ENCODE results near the gene ADGRE2.
"Not testable (repeated sequence)": the region's sequence is repeated elsewhere in the genome, so short reads cannot be mapped to it uniquely, and the experiment has no call there.

ADGRE2 gene

DNA sequence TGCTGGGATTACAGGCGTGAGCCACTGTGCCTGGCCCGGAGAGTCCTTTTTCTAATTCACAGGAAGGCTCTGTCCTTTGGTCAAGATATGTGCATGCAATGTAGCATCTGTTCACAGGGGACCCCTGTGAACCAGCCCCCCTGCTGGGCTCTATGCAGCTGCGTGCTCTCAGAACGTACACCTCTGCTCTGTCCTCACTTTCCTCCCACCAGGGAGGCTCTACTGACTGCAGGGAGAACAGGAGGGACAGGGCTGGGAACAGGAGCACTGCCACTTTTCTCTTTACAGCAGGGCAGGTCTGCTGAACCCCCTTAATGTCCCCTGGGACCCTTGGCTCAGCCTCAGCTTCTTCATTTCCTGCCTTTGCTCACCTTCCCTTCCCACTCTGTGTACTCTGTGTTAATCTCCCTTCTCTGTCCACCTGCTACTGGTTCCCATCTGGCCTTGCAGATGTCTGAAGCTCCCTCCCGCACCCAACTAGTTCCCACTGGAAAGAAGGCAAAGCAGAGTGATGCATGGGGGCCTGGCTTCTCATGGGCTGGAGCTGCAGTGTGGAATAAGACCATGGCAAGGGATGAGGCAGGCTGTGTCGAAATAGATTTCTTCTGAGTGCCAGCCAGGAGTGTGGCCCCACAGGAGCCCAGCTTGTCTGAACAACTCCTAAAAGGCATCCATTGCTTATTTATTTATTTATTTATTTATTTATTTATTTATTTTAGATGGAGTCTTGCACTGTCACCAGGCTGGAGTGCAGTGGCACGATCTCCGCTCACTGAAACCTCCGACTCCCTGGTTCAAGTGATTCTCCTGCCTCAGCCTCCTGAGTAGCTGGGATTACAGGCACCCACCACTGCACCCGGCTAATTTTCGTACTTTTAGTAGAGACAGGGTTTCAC lies 7.2 kb downstream of the ADGRE2 start:
- H3K27me3 Mint-ChIP-seq (ENCODE audit: low read depth), result peaks cover 14% of the 10 kb centered on the region
- H3K9me3 Mint-ChIP-seq, result no peaks in the 10 kb centered on the region
- no peaks in the 10 kb centered on the region for H3K36me3 Mint-ChIP-seq (ENCODE audit: low read depth)
- no peak overlapping the region for H3K4me3 Mint-ChIP-seq
- TF ChIP-seq, protein P1, sequence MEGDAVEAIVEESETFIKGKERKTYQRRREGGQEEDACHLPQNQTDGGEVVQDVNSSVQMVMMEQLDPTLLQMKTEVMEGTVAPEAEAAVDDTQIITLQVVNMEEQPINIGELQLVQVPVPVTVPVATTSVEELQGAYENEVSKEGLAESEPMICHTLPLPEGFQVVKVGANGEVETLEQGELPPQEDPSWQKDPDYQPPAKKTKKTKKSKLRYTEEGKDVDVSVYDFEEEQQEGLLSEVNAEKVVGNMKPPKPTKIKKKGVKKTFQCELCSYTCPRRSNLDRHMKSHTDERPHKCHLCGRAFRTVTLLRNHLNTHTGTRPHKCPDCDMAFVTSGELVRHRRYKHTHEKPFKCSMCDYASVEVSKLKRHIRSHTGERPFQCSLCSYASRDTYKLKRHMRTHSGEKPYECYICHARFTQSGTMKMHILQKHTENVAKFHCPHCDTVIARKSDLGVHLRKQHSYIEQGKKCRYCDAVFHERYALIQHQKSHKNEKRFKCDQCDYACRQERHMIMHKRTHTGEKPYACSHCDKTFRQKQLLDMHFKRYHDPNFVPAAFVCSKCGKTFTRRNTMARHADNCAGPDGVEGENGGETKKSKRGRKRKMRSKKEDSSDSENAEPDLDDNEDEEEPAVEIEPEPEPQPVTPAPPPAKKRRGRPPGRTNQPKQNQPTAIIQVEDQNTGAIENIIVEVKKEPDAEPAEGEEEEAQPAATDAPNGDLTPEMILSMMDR (IDR thresholded peaks at IDR 0.05; ENCODE audit: unreplicated experiment in 3 of 3), result no peak
- no peak overlapping the region for H3K27ac Mint-ChIP-seq
- H3K4me1 Mint-ChIP-seq, result no peaks in the 10 kb centered on the region

DNA sequence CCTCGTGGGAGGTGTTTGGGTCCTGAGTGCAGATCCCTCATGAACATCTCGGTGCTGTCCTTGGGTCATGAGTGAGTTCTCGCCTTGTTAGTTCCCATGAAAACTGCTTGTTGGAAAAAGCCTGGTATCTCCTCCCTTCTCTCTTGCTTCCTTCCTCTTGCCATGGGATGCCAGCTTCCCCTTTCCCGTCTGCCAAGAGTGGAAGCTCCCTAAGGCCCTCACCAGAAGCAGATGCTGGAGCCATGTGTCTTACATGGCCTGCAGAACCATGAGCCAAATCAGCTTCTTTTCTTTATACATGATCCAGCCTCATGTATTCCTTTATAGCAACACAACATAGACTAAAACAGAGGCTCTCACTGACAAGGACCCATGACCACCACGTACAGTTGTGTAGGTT lies 8.2 kb downstream of the ADGRE2 start:
- TF ChIP-seq, protein P1 (IDR thresholded peaks at IDR 0.05; ENCODE audit: unreplicated experiment in 3 of 3), result no peak
- Mint-ChIP-seq H3K9me3 (no peaks in the 10 kb centered on the region), H3K27me3 (ENCODE audit: low read depth) (peaks cover 10% of the 10 kb centered on the region), H3K27ac (no peak overlapping the region), H3K4me3 (no peak overlapping the region), H3K4me1 (no peaks in the 10 kb centered on the region), H3K36me3 (ENCODE audit: low read depth) (no peaks in the 10 kb centered on the region)

DNA sequence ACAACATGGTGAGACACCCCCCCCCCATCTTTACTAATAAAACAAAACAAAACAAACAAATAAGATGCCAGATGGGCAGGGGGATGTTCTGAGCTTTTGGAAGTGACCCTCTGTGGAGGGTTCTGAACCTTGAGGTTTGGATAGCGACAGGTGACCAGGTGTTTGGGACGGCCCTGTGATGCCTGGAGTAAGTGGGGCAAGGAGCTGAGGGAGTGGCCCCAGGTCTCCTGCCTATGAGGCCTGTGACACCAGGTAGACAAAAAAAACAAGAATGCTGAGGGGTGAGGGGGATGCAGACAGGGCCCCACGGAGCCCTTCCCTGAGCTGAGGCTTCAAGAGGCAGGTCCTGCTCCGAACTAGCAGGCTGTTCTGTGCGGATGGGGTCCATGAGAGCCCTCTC lies 9.2 kb downstream of the ADGRE2 start:
- Mint-ChIP-seq H3K4me1 (no peaks in the 10 kb centered on the region), H3K9me3 (peaks cover under 1% of the 10 kb centered on the region), H3K27me3 (ENCODE audit: low read depth) (peaks cover 6% of the 10 kb centered on the region), H3K27ac (no peak overlapping the region), H3K36me3 (ENCODE audit: low read depth) (no peaks in the 10 kb centered on the region), H3K4me3 (no peak overlapping the region)
- TF ChIP-seq, protein P1 (IDR thresholded peaks at IDR 0.05; ENCODE audit: unreplicated experiment in 3 of 3), result no peak

DNA sequence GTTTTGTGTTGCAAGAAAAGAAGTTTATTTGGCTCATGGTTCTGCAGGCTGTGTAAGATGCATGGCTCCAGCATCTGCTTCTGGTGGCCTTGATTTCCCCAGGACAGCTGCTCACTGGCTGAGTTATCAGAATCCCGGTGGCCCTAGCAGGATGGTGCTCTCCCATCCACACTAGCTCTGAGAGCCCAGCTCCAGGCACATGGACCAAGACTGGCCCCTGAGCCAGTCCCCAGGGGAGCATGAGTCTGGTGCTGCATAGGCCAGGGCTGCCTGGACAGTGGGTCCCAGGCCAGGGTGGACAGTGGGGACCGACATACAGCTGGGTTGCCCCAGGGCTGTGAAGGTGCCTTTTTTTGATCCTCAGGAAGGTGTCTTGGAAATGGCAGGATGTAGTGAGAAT lies 10.4 kb downstream of the ADGRE2 start:
- H3K4me1 Mint-ChIP-seq, result no peaks in the 10 kb centered on the region
- no peak overlapping the region for H3K4me3 Mint-ChIP-seq
- TF ChIP-seq, protein P1 (IDR thresholded peaks at IDR 0.05; ENCODE audit: unreplicated experiment in 3 of 3), result no peak
- peaks cover 4% of the 10 kb centered on the region for H3K9me3 Mint-ChIP-seq
- no peak overlapping the region for H3K27ac Mint-ChIP-seq
- H3K27me3 Mint-ChIP-seq (ENCODE audit: low read depth), result peaks cover 6% of the 10 kb centered on the region
- no peaks in the 10 kb centered on the region for H3K36me3 Mint-ChIP-seq (ENCODE audit: low read depth)

DNA sequence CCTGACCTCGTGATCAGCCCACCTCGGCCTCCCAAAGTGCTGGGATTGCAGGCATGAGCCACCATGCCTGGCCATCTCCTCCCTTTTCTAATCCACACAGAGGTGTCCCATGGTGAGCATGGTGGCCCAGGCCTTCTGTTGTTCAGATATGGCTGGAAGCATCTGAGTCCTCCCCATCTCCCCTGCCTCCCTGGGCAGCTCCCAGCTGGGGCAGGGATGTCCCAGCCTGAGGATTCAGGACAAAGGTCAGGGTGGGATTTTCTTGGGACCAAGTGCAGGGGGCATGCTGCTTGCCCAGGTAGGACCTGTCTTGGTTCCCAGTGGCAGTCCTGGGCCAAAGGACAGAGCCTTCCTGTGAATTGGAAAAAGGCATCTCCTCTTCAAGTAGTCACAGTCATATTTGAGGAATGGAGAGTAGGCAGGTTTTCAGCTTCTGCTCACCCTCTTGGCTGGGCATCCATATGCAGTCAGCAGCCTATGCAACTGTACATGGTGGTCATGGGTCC lies 10.8 kb downstream of the ADGRE2 start:
- no peak overlapping the region for H3K27ac Mint-ChIP-seq
- H3K36me3 Mint-ChIP-seq (ENCODE audit: low read depth), result no peaks in the 10 kb centered on the region
- peaks cover 4% of the 10 kb centered on the region for H3K9me3 Mint-ChIP-seq
- peaks cover 6% of the 10 kb centered on the region for H3K27me3 Mint-ChIP-seq (ENCODE audit: low read depth)
- H3K4me3 Mint-ChIP-seq, result no peak overlapping the region
- no peaks in the 10 kb centered on the region for H3K4me1 Mint-ChIP-seq
- TF ChIP-seq, protein P1 (IDR thresholded peaks at IDR 0.05; ENCODE audit: unreplicated experiment in 3 of 3), result no peak

DNA sequence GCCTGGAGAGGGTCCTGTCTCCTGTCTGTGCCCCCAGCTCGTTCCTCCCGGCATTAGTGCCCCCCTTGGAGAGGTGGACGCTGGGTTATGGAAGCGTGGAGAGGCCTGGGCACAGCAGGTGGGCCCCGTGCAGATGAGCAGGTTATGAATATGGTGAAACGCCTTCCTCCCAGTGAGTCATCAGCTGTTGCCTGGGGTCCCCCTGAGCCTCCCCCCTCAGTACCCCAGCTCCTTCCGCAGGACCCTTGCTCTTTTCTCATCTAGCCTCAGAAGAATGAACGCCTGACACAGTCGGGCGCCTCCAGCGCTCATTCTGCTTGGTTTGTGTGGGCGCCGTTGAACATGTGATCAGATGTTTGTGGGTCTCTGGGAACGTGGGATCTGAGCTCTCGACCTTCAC lies 12.5 kb downstream of the ADGRE2 start:
- not testable (repeated sequence) for H3K4me1 Mint-ChIP-seq; H3K27ac Mint-ChIP-seq; H3K36me3 Mint-ChIP-seq (ENCODE audit: low read depth); H3K4me3 Mint-ChIP-seq
- H3K9me3 Mint-ChIP-seq, result peaks cover 11% of the 10 kb centered on the region
- H3K27me3 Mint-ChIP-seq (ENCODE audit: low read depth), result peaks cover 14% of the 10 kb centered on the region

DNA sequence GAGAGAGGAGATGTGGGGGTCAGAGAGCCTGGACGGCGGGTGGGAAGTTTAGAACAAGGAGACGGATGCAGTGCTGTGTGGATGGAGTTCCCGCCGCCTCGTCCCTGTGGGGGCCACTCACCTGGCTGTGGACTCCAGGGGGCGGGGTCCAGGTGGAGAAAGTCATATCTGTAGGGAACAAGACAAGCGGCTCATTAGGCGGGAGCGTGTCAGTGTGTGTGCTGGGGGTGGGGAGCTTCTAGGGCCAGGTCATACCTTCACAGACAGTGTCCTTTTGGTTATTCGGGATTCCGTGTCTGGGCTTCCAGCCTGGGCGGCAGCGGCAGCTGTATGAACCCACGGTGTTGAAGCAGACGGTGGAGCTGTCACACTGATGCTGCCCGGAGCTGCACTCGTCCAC lies 13.0 kb downstream of the ADGRE2 start:
- H3K27ac Mint-ChIP-seq; H3K4me1 Mint-ChIP-seq; H3K4me3 Mint-ChIP-seq; H3K36me3 Mint-ChIP-seq (ENCODE audit: low read depth): not testable (repeated sequence)
- peaks cover 14% of the 10 kb centered on the region for H3K9me3 Mint-ChIP-seq
- peaks cover 14% of the 10 kb centered on the region for H3K27me3 Mint-ChIP-seq (ENCODE audit: low read depth)

All from nephron (organoid).